ENCODE data around the gene FAAP100.

DNA sequence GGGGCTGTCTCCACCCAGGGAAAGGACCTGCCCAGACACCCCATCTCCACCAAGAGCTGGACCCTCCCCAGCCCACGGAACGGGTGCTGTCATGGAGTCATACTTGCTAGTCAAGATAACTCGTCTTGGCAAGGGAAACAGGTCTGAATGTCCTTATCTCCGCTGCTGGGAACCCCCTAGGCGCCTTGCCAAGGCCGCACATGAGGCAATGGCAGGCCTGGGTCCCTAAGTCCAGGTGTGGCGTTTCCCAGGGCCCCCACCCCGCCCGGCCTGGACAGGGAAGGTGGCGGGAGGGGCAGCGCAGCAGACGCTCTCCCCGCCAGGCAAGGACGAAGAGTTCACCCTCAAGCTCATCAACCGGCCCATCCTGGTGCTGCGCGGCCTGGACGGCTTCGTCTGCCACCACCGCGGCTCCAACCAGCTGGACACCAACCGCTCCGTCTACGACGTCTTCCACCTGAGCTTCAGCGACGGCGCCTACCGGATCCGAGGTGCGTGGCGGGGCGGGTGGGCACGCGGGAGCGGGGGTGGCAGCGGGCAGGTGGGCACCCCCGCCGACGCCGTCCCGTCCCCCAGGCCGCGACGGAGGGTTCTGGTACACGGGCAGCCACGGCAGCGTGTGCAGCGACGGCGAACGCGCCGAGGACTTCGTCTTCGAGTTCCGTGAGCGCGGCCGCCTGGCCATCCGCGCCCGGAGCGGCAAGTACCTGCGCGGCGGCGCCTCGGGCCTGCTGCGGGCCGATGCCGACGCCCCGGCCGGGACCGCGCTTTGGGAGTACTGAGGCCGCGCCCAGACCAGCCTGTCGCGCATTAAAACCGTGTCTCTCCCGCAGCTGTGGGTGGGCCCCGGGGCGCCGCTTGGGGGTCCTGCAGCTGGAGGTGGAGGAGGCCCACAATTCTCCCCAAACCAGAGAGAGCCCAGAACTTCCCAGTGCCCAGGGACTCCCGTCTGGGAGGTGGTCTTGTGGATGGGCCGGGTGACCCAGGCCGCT lies 15.6 kb downstream of the FAAP100 start:
- TF ChIP-seq CTCF (IDR thresholded peaks at IDR 0.05) (no peak), POLR2A (IDR thresholded peaks at IDR 0.05) (no peak), EP300 (IDR thresholded peaks at IDR 0.05) (no peak)

Measured in ovary (tissue), 3 donors.